K562 (cell line): ENCODE measurements around the gene DHX8. TPM values are rescaled to one million over a fixed set of nuclear protein-coding genes. Genes with fewer than 3 reads are reported as not detected.

ENCODE experiments used
- BCL6 ChIP-seq: fragments of 250-450 bp; sonication (Bioruptor Pico); IDR thresholded peaks from 2 replicates; pipeline ENCODE4 v1.4.0; 2020
- FUS ChIP-seq: fragments of 200-400 bp; formaldehyde crosslinking; optimal IDR thresholded peaks from 2 replicates; pipeline ENCODE3; 2017; ENCODE audit warnings: low read depth, low read length
- MAFG ChIP-seq: fragments of 450-650 bp; conservative IDR thresholded peaks from 2 replicates; pipeline ENCODE4 v1.6.1; 2016; ENCODE audit warnings: missing genetic modification characterization, missing compliant biosample characterization
- NCOA1 ChIP-seq: fragments of 450-650 bp; IDR thresholded peaks from 2 replicates; pipeline ENCODE4 v1.6.1; 2016; ENCODE audit warnings: low read depth
- NRF1 ChIP-seq, 2 experiments: fragments of 450-650 bp; IDR thresholded peaks in 1 of 2; conservative IDR thresholded peaks in 1 of 2; 2 replicates each; pipeline ENCODE4 v1.6.1; 2014; ENCODE audit warnings: mild to moderate bottlenecking in 2 of 2
- SMARCC2 ChIP-seq: fragments of 450-650 bp; IDR thresholded peaks from 2 replicates; pipeline ENCODE4 v1.6.1; 2017; ENCODE audit warnings: antibody characterized with exemption, moderate library complexity, mild to moderate bottlenecking, low read depth
- SMARCE1 ChIP-seq: fragments of 450-650 bp; IDR thresholded peaks from 2 replicates; pipeline ENCODE4 v1.7.1; 2016; ENCODE audit warnings: mild to moderate bottlenecking
- TAF9B ChIP-seq: fragments of 450-650 bp; IDR thresholded peaks from 2 replicates; pipeline ENCODE4 v1.6.1; 2018; ENCODE audit warnings: mild to moderate bottlenecking; ENCODE audit not compliant: partially characterized antibody
- TBL1XR1 ChIP-seq, 2 experiments: IDR thresholded peaks; 2 replicates each; pipeline ENCODE4 v1.6.1; 2012; ENCODE audit warnings: improper control_type of control experiment in 2 of 2, low read length in 2 of 2, mild to moderate bottlenecking in 1 of 2
- TOE1 ChIP-seq, 2 experiments: fragments of 450-650 bp in 1 of 2; sonication (generic) in 1 of 2; formaldehyde crosslinking in 1 of 2; IDR thresholded peaks; 2 replicates each; pipeline versions ENCODE4 v1.7.1 to v1.8.0; 2016 to 2022; ENCODE audit warnings: borderline replicate concordance in 2 of 2, mild to moderate bottlenecking in 2 of 2, antibody characterized with exemption in 1 of 2, inconsistent platforms in 1 of 2, low read depth in 1 of 2, missing genetic modification reagents in 1 of 2, moderate library complexity in 1 of 2
- ZNF146 ChIP-seq: IDR thresholded peaks from one replicate; pipeline ENCODE4 v1.6.1; 2018; ENCODE audit warnings: missing compliant biosample characterization; ENCODE audit not compliant: unreplicated experiment
- ZNF217 ChIP-seq: sonication (generic); formaldehyde crosslinking; IDR thresholded peaks from 2 replicates; pipeline ENCODE4 v1.8.0; 2022; ENCODE audit warnings: mild to moderate bottlenecking, missing genetic modification reagents
- ZNF699 ChIP-seq: fragments of 250-450 bp; sonication (Bioruptor Pico); IDR thresholded peaks from 2 replicates; pipeline ENCODE4 v1.8.0; 2021; ENCODE audit warnings: mild to moderate bottlenecking, moderate library complexity; ENCODE audit not compliant: insufficient replicate concordance
- ZNF76 ChIP-seq: fragments of 250-450 bp; sonication (Bioruptor Pico); IDR thresholded peaks from 2 replicates; pipeline ENCODE4 v1.4.0; 2020; ENCODE audit warnings: mild to moderate bottlenecking, moderate library complexity, borderline replicate concordance
- ZZZ3 ChIP-seq: fragments of 450-650 bp; IDR thresholded peaks from 2 replicates; pipeline ENCODE4 v1.6.1; 2016; ENCODE audit warnings: antibody characterized with exemption, mild to moderate bottlenecking, moderate library complexity
- polyA plus RNA-seq, 8 experiments: library from polyadenylated mRNA; depleted of rRNA in 4 of 8; stranded (reverse) in 5 of 8; unstranded in 3 of 8; fragments of >200 nt; fragmentation: Nextera tagmentation in 2 of 8; fragmentation: Illumina TruSeq in 1 of 8; extraction: Ambion mirVana in 2 of 8; extraction: Trizol in 1 of 8; gene quantifications; 2 replicates each; pipeline versions ENCODE4 v1.2.1 to v1.2.3, GENCODE V29; 2011 to 2014; ENCODE audit warnings: inconsistent platforms in 1 of 8, missing spikeins in 1 of 8
- total RNA-seq, 7 experiments: library from RNA; depleted of rRNA in 6 of 7; stranded (reverse); fragments of >200 nt in 6 of 7; fragmentation: Illumina TruSeq in 2 of 7; extraction: Trizol in 2 of 7; gene quantifications; 2 replicates each; pipeline versions ENCODE4 v1.2.1 to v1.2.3, GENCODE V29; 2011 to 2021; ENCODE audit warnings: low replicate concordance in 1 of 7
- TF ChIP-seq, protein P1 (sequence below): fragments of 250-450 bp; sonication (Bioruptor Pico); IDR thresholded peaks from 2 replicates; pipeline ENCODE4 v1.6.1; 2021; ENCODE audit warnings: mild to moderate bottlenecking
- TF ChIP-seq, protein P2 (sequence below): fragments of 450-650 bp; IDR thresholded peaks from 2 replicates; pipeline ENCODE4 v1.6.1; 2016; ENCODE audit warnings: borderline replicate concordance
- TF ChIP-seq, protein P3 (sequence below): fragments of 200-800 bp; sonication (Bioruptor generic); IDR thresholded peaks from 2 replicates; pipeline ENCODE4 v1.6.1; 2017; ENCODE audit warnings: missing genetic modification characterization, missing compliant biosample characterization
- TF ChIP-seq, protein P4 (sequence below): fragments of 250-450 bp; sonication (Bioruptor Pico); IDR thresholded peaks from 2 replicates; pipeline ENCODE4 v1.9.0; 2021; ENCODE audit warnings: mild to moderate bottlenecking, inconsistent platforms
- TF ChIP-seq, protein P5 (sequence below): sonication (generic); IDR thresholded peaks from 2 replicates; pipeline ENCODE4 v1.6.1; 2016

Gene DHX8
- total and polyA plus RNA-seq, 9 of the 15 experiments (the other 6 are each of a cell fraction or from before 2014, with no cell fraction given) = 16.7 to 42.5 (median 25.6) TPM

DNA sequence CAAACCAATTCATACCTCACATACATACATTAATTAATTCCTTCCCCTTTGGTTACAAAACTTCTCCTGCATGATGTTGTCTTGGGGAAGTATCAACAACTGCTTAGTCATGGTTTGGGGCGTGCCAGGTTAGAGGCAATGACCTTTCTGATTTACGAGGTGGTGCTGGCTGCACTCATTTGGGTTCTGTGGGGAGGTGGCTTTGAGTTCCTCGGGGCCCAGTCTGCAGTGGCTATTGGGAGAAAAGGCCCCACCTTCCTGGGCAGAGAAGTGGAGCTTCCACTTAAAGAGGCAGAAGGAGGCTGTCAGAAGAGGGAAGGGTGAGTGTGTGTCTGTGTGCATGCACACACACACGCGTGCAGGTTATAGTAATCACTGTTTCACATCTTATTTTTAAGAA lies 72.5 kb downstream of the DHX8 start (continued):
- TF ChIP-seq, protein P1, sequence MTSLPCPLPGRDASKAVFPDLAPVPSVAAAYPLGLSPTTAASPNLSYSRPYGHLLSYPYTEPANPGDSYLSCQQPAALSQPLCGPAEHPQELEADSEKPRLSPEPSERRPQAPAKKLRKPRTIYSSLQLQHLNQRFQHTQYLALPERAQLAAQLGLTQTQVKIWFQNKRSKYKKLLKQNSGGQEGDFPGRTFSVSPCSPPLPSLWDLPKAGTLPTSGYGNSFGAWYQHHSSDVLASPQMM (CRISPR knock-in tag) = no peak
- peak; percentile 56 for TF ChIP-seq TAF9B
- TF ChIP-seq TOE1 (IDR thresholded peaks at IDR 0.05; ENCODE audit: borderline replicate concordance) = no peak; the same call in 1 of the 2 replicates
- TF ChIP-seq TOE1 (CRISPR knock-in tag; IDR thresholded peaks at IDR 0.05; ENCODE audit: borderline replicate concordance, low read depth) = no peak
- TF ChIP-seq, protein P2, sequence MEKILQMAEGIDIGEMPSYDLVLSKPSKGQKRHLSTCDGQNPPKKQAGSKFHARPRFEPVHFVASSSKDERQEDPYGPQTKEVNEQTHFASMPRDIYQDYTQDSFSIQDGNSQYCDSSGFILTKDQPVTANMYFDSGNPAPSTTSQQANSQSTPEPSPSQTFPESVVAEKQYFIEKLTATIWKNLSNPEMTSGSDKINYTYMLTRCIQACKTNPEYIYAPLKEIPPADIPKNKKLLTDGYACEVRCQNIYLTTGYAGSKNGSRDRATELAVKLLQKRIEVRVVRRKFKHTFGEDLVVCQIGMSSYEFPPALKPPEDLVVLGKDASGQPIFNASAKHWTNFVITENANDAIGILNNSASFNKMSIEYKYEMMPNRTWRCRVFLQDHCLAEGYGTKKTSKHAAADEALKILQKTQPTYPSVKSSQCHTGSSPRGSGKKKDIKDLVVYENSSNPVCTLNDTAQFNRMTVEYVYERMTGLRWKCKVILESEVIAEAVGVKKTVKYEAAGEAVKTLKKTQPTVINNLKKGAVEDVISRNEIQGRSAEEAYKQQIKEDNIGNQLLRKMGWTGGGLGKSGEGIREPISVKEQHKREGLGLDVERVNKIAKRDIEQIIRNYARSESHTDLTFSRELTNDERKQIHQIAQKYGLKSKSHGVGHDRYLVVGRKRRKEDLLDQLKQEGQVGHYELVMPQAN = no peak
- peak; percentile 44; the same call in 1 of the 2 replicates for TF ChIP-seq SMARCC2
- TF ChIP-seq ZZZ3 = no peak
- TF ChIP-seq ZNF76 (CRISPR knock-in tag) = no peak
- peak; percentile 99 for TF ChIP-seq MAFG (tag)
- TF ChIP-seq FUS = no peak
- TF ChIP-seq SMARCE1 = peak; percentile 84
- TF ChIP-seq, protein P3, sequence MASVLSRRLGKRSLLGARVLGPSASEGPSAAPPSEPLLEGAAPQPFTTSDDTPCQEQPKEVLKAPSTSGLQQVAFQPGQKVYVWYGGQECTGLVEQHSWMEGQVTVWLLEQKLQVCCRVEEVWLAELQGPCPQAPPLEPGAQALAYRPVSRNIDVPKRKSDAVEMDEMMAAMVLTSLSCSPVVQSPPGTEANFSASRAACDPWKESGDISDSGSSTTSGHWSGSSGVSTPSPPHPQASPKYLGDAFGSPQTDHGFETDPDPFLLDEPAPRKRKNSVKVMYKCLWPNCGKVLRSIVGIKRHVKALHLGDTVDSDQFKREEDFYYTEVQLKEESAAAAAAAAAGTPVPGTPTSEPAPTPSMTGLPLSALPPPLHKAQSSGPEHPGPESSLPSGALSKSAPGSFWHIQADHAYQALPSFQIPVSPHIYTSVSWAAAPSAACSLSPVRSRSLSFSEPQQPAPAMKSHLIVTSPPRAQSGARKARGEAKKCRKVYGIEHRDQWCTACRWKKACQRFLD (CRISPR knock-in tag) = peak; percentile 65; the same call in 1 of the 2 replicates
- TF ChIP-seq NCOA1 = no peak
- no peak for TF ChIP-seq BCL6 (CRISPR knock-in tag)
- no peak for TF ChIP-seq ZNF699 (CRISPR knock-in tag)
- TF ChIP-seq TBL1XR1 (IDR thresholded peaks at IDR 0.05; ENCODE audit: low read length in 2 of 2) = peak in 1 of 2 experiments; percentile 54; a peak in 1 of 4 replicates
- TF ChIP-seq NRF1 (conservative IDR thresholded peaks at IDR 0.05 in 1 of 2, IDR thresholded peaks at IDR 0.05 in 1 of 2) = peak in 1 of 2 experiments; percentile 46; a peak in 2 of 4 replicates
- TF ChIP-seq, protein P4, sequence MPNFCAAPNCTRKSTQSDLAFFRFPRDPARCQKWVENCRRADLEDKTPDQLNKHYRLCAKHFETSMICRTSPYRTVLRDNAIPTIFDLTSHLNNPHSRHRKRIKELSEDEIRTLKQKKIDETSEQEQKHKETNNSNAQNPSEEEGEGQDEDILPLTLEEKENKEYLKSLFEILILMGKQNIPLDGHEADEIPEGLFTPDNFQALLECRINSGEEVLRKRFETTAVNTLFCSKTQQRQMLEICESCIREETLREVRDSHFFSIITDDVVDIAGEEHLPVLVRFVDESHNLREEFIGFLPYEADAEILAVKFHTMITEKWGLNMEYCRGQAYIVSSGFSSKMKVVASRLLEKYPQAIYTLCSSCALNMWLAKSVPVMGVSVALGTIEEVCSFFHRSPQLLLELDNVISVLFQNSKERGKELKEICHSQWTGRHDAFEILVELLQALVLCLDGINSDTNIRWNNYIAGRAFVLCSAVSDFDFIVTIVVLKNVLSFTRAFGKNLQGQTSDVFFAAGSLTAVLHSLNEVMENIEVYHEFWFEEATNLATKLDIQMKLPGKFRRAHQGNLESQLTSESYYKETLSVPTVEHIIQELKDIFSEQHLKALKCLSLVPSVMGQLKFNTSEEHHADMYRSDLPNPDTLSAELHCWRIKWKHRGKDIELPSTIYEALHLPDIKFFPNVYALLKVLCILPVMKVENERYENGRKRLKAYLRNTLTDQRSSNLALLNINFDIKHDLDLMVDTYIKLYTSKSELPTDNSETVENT (CRISPR knock-in tag) = no peak
- TF ChIP-seq, protein P5, sequence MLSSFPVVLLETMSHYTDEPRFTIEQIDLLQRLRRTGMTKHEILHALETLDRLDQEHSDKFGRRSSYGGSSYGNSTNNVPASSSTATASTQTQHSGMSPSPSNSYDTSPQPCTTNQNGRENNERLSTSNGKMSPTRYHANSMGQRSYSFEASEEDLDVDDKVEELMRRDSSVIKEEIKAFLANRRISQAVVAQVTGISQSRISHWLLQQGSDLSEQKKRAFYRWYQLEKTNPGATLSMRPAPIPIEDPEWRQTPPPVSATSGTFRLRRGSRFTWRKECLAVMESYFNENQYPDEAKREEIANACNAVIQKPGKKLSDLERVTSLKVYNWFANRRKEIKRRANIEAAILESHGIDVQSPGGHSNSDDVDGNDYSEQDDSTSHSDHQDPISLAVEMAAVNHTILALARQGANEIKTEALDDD = 0 out of 2 replicates have a peak, but pooled peaks have one; percentile 29
- no peak for TF ChIP-seq ZNF146 (CRISPR knock-in tag)
- TF ChIP-seq ZNF217 (CRISPR knock-in tag) = no peak
